ENCODE results near the gene MED15.
A peak's percentile ranks its signal among the peaks of the same experiment; 100 is the strongest.

MED15 gene

GRCh38 chr22:20508815-20509271 is 1.4 kb downstream of the MED15 start:
- DNase-seq: no peak

- peak in 18 of 58 donors; percentile 6 to 71 (median 37) for DNase-seq
These were observed 2.1 kb downstream of the MED15 start for GRCh38 chr22:20509344-20510047.

GRCh38 chr22:20510811-20511577 is 3.6 kb downstream of the MED15 start:
- DNase-seq: no peak

DNA sequence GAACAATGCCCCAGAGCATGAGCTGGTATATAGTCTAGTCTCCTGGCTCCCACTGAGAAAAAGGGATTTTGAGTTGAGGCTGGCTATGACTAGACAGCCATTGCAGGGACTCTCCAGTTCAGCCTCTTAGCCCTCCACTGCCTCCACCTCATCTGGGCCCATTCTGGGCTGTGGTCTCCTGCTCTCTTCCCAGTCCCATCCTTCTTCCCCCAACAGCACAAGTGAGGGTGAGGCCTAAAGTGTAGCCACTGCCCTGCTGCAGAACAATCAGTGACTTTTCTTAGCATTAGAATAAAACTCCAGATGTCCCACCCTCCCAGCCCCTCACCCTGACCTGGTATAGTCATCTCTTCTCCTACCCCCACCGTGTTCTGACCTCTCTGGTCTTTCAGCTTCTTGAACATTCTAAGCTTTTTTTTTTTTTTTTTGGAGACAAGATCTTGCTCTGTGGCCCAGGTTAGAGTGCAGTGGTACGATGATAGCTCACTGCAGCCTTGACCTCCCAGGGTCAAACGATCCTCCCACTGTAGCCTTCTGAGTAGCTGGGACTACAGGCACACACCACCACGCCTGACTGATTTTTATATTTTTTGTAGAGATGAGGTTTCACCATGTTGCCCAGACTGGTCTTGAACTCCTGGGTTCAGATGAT is 4.3 kb downstream of the MED15 start:
- DNase-seq: no peak

- DNase-seq: no peak
These were observed 7.4 kb downstream of the MED15 start for GRCh38 chr22:20514658-20515406.

DNA sequence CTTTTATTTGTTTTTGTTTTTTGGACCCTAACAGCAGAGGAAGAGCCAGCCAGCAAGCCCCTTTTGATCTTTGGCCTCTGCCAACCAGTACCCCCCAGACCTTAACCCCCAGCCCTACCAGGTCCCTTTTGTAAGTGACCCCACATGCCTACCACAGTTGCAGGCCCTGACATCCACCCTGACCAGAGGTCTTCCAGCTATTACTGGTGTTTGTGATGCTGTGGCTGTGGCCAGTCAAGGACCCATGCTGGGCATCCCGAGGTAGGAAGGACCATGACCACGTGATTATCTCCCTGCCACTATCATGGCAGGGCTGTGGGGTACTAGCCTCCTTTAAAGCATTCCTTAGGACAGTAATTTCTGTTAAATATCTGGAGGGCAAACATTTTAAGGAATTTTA is 9.0 kb downstream of the MED15 start:
- no peak for DNase-seq

DNA sequence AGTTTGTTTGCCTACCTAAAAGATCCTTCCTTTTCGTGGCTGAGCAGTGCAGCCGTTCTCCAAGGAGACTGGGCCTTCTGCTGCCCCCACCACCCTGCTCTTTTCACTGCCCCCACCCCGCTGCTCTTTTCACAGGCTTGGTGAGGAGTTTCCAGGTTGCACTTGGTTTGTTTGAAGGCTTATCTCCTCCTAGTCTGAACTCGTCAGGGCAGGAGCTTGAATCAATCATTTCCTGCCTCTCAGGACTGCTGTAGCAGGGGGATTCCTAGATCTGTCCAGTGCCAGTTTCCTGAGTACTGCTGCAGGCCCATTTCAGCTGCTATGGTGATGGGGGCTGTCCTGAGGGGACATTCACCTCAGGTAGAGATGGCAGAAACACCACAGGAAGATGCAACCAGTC is 10.0 kb downstream of the MED15 start:
- DNase-seq: no peak

GRCh38 chr22:20517841-20518592 is 10.6 kb downstream of the MED15 start:
- DNase-seq: no peak

GRCh38 chr22:20519558-20519957 is 12.1 kb downstream of the MED15 start:
- DNase-seq: no peak

GRCh38 chr22:20520093-20520511 is 12.7 kb downstream of the MED15 start:
- no peak for DNase-seq

GRCh38 chr22:20522134-20523004 is 15.0 kb downstream of the MED15 start:
- no peak for DNase-seq

DNA sequence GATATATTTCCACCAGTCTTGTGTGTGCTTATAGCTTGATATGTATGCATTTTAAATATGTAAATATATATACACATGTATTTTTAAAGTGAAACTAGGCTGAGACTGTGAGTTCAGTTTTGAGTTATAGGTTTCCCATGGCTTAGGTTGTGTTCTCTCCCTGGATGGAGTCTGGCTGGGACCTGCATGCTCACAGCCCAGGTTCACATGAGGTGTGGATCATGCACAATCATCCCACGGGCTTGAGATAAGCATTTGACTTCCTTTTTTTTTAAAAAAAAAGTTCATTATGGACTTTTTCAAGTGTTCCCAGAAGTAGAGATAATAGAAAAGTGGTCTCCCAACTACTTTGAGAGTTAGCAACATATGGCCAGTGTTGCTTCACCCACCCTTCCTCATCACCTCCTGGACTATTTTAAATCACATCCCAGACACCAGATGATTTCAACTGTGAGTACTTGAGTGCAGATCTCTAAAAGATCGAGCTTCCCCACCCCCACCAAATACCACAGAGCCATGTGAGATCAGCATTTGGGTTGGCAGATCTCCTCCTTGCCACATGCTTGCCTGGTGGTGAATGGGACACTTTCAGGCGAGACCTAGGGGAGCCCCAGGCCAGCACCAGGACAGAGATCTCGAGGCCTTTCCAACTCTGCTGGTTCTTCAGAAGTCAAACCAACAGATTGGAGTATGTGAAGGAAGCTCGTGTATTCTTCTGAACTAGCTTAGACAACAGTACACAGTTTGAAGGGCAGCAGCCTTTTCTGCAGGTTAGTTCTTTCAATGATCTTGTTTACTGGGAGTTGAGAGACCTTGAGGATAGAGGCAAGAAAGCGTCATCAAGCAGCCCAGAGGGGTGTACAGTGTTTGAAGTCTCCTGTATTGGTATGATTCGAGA is 15.9 kb downstream of the MED15 start:
- DNase-seq: peak in 1 of 58 donors; percentile 22

GRCh38 chr22:20524004-20524481 is 16.6 kb downstream of the MED15 start:
- no peak for DNase-seq

DNA sequence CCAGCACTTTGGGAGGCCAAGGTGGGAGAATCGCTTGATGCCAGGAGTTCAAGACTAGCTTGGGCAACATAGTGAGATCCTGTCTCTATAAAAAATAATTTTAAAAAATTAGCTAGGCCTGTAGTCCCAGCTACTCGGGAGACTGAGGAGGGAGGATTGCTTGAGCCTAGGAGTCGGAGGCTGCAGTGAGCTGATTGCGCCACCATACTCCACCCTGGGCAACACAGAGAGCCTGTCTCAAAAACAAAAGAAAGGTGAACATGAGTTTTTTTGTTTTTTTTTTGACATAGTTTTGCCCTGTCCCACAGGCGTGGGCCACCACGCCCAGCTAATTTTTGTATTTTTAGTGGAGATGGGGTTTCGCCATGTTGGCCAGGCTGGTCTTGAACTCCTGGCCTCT is 17.6 kb downstream of the MED15 start:
- DNase-seq: no peak

DNA sequence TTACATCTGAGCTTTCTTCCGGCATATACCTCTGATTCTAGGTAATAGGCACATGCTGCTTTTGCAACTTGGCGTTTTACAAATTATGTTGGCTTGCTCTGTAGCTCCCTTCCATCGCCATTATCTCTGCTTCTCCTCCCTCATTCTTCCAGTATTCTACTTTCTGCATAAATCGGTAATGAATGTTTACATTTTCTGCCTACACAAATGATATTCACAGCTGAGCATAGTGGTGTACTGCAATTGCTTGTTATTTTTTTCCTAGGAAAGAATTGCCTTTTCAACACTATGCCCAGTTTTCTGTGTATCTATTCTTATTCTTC is 18.9 kb downstream of the MED15 start:
- no peak for DNase-seq

GRCh38 chr22:20526628-20527355 is 19.4 kb downstream of the MED15 start:
- DNase-seq: no peak

GRCh38 chr22:20528405-20528978 is 21.1 kb downstream of the MED15 start:
- DNase-seq: no peak

All from anterior cingulate cortex (tissue), 58 donors.